Measurements from ENCODE around the gene DUSP10. TPM values are rescaled to one million over a fixed set of nuclear protein-coding genes. Genes with fewer than 3 reads are reported as not detected.

The DUSP10 gene
- total RNA-seq, 2 experiments from 2014 or later: 2.6 to 4.4 TPM

- Histone ChIP-seq H3K4me3 (ENCODE audit: low read depth, low read length, poor library complexity, severe bottlenecking) (no peak overlapping the region), H3K36me3 (ENCODE audit: insufficient read depth, low read length) (no peaks in the 10 kb centered on the region), H3K27ac (ENCODE audit: low read depth, low read length, poor library complexity, severe bottlenecking) (no peak overlapping the region), H3K4me1 (ENCODE audit: insufficient read depth, low read length, poor library complexity, severe bottlenecking) (no peaks in the 10 kb centered on the region), H3K9me2 (ENCODE audit: insufficient read depth, low read length) (no peaks in the 10 kb centered on the region), H3K4me2 (ENCODE audit: low read length) (no peak overlapping the region), H3K9me3 (ENCODE audit: low read length) (no peaks in the 10 kb centered on the region), H2AFZ (ENCODE audit: low read length) (no peak overlapping the region), H4K20me1 (ENCODE audit: insufficient read depth, low read length) (no peaks in the 10 kb centered on the region), H3K79me2 (ENCODE audit: insufficient read depth, low read depth, low read length) (no peaks in the 10 kb centered on the region)
- CTCF ChIA-PET (ENCODE audit: unreplicated experiment): no interaction called here
- POLR2A ChIA-PET: no interaction called here
- DNase-seq (ENCODE audit: low spot score): no peak
- no TSS peak for BruUV-seq (replicated peaks)
- intact Hi-C loops (cut with micrococcal nuclease; ENCODE audit: unreplicated experiment): no loop called here
- no peak for TF ChIP-seq EZH2phosphoT487 (IDR thresholded peaks at IDR 0.05; ENCODE audit: borderline replicate concordance, low read depth, low read length)
- no peak for TF ChIP-seq CTCF (conservative IDR thresholded peaks at IDR 0.05; ENCODE audit: low read length)
These were observed 46.6 kb downstream of the DUSP10 start for GRCh38 chr1:221695301-221695700.

- Histone ChIP-seq H3K9me2 (ENCODE audit: insufficient read depth, low read length) (no peaks in the 10 kb centered on the region), H3K79me2 (ENCODE audit: insufficient read depth, low read depth, low read length) (no peaks in the 10 kb centered on the region), H3K4me1 (ENCODE audit: insufficient read depth, low read length, poor library complexity, severe bottlenecking) (no peaks in the 10 kb centered on the region), H3K27ac (ENCODE audit: low read depth, low read length, poor library complexity, severe bottlenecking) (no peak overlapping the region), H3K9me3 (ENCODE audit: low read length) (no peaks in the 10 kb centered on the region), H4K20me1 (ENCODE audit: insufficient read depth, low read length) (no peaks in the 10 kb centered on the region), H3K4me2 (ENCODE audit: low read length) (no peak overlapping the region), H3K36me3 (ENCODE audit: insufficient read depth, low read length) (no peaks in the 10 kb centered on the region), H2AFZ (ENCODE audit: low read length) (no peak overlapping the region), H3K4me3 (ENCODE audit: low read depth, low read length, poor library complexity, severe bottlenecking) (no peak overlapping the region)
- TF ChIP-seq EZH2phosphoT487 (IDR thresholded peaks at IDR 0.05; ENCODE audit: borderline replicate concordance, low read depth, low read length) (no peak), CTCF (conservative IDR thresholded peaks at IDR 0.05; ENCODE audit: low read length) (no peak)
- DNase-seq (ENCODE audit: low spot score): no peak
- CTCF ChIA-PET (ENCODE audit: unreplicated experiment): no interaction called here
- intact Hi-C loops (cut with micrococcal nuclease; ENCODE audit: unreplicated experiment): no loop called here
- POLR2A ChIA-PET: no interaction called here
- BruUV-seq (replicated peaks): no TSS peak
These were observed 47.8 kb downstream of the DUSP10 start for GRCh38 chr1:221694109-221694508.

GRCh38 chr1:221693087-221693486, 48.8 kb downstream of the DUSP10 start:
- Histone ChIP-seq H3K36me3 (ENCODE audit: insufficient read depth, low read length) (no peaks in the 10 kb centered on the region), H3K27ac (ENCODE audit: low read depth, low read length, poor library complexity, severe bottlenecking) (no peak overlapping the region), H3K4me1 (ENCODE audit: insufficient read depth, low read length, poor library complexity, severe bottlenecking) (no peaks in the 10 kb centered on the region), H3K9me3 (ENCODE audit: low read length) (no peaks in the 10 kb centered on the region), H3K79me2 (ENCODE audit: insufficient read depth, low read depth, low read length) (no peaks in the 10 kb centered on the region), H4K20me1 (ENCODE audit: insufficient read depth, low read length) (no peaks in the 10 kb centered on the region), H3K9me2 (ENCODE audit: insufficient read depth, low read length) (no peaks in the 10 kb centered on the region), H2AFZ (ENCODE audit: low read length) (no peak overlapping the region), H3K4me2 (ENCODE audit: low read length) (no peak overlapping the region), H3K4me3 (ENCODE audit: low read depth, low read length, poor library complexity, severe bottlenecking) (no peak overlapping the region)
- intact Hi-C loops (cut with micrococcal nuclease; ENCODE audit: unreplicated experiment): no loop called here
- no TSS peak for BruUV-seq (replicated peaks)
- ChIA-PET POLR2A (no interaction called here), CTCF (ENCODE audit: unreplicated experiment) (no interaction called here)
- TF ChIP-seq CTCF (conservative IDR thresholded peaks at IDR 0.05; ENCODE audit: low read length): peak; percentile 68
- TF ChIP-seq EZH2phosphoT487 (IDR thresholded peaks at IDR 0.05; ENCODE audit: borderline replicate concordance, low read depth, low read length): no peak
- peak; percentile 10 for DNase-seq (ENCODE audit: low spot score)

Data from OCI-LY7 (cell line).